ENCODE results near the gene THSD7B.
"Not testable (repeated sequence)": the region's sequence is repeated elsewhere in the genome, so short reads cannot be mapped to it uniquely, and the experiment has no call there.

Gene THSD7B

DNA sequence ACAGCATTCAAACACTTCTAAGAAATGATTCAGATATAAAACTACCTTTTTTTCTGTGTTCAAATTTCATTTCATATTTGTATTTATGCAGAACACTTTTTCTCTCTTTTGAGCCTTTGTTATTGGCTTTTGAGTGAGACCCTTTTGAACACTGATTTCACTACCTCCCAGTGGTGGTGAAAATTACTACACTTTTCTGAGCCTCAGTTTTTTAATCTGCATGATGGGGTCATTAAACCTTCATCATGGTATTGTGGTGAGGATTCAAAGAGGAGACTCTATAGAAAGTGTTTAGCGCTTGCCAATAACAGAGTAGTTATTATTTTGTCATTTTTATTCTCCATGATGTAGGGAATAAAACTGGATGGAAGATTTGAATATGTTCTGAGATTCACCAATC, 169.8 kb downstream of the THSD7B start:
- DNase-seq (ENCODE audit: low read depth in 2 of 2), result no peak

DNA sequence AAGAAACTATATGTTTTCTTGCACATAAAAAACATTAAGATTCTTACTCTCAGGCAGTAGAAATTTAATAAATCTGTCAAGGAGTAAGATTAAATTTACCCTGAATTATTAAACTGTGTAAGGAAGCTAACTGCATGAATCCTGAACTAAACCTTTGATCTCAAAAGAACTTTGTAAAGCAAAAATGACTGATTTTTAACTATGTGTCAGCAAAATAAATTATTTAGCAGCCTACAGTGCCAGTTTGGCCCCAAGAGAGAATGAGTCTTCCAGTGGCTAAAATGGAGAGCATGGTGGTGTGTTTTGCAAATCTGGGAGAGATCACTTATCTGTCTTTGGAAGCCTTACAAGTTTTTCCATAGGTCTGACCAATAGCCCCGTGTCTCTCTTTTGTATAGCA, 190.7 kb downstream of the THSD7B start:
- DNase-seq (ENCODE audit: low read depth in 2 of 2), result no peak

DNA sequence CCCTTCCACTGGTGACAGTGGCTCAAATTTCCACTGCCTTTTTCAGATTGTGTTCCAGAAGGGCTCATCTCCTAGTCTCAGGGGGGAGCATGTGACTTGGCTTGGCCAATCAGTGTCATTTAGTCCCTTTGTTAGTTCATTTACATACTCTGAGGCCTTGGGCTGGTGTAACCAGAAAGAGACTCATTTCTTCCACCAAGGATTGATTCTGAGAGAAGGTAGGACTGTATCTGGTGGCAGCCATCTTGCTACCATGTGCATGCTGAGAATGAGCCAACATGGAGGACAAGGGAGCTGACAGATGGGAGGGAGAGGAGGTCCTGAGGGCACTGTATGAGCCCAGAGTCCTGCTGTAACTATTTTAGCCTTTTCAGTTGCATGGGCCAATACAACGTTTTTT, 191.7 kb downstream of the THSD7B start:
- no peak for DNase-seq (ENCODE audit: low read depth in 2 of 2)

DNA sequence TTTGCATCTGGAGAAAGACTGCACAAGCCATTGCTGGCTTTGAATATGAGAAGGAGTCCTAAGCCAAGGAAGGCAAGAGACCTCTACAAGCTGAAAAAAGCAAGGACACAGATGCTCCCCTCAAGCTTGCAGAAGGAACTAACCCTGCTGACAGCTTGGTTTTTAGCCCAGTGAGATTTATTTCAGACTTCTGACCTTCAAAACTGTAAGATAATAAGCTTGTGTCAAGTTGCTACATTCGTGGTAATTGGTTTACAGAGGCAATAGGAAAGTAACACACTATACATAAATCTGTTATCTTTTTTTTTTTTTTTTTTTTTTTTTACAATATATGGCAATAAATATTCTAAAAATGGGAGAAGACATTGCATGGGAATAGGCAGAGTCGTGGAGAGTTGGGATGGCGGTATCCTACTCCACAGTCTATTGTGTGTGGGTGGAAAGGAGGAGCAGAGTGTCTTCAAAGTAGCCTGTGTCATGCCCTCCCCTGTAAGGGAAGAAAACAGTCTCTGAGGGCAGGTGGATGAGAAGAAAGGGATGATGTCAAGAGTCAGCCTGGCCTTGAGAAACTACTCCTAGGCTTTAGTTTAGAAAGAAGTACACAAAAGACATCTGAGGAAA, 196.9 kb downstream of the THSD7B start:
- DNase-seq (ENCODE audit: low read depth in 2 of 2), result no peak

DNA sequence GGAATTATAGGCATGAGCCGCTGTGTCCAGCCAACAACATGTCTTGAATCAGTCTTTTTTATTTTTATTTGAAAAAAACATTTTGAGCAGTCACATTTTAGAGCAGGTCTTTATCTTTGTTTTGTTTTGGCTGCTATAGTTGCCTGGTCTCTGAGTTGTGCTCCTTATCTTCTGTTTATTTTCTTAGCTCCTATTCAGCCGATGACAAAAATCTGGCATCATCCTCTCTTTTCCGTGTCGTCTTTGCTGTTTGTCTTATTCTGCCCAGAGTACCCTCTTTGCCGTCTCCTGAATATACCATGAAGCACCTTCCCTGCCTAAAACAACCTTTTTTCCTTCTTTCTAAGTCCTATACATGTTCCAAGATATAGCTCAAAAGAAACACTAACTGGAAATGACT, 201.1 kb downstream of the THSD7B start:
- no peak for DNase-seq (ENCODE audit: low read depth in 2 of 2)

DNA sequence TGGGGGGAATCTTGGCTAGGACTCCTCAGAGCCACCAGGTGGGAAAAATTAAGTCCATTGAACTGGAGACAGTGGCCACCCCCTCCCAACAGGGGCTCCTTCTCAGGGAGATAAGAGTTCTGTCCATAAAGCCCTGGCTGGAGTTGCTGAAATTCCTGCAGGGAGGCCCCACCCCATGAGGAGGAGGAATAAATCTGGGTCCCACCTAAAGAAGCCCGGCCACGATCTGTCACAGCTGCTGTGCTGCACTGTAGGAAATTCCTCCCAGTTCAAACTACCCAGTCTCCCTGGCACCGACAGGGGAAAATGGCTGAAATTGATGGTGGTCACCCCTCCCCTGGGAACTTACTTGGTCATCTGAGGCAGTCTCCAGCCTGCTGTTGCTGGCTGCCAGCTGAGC, 215.0 kb downstream of the THSD7B start:
- no peak for DNase-seq (ENCODE audit: low read depth in 2 of 2)

DNA sequence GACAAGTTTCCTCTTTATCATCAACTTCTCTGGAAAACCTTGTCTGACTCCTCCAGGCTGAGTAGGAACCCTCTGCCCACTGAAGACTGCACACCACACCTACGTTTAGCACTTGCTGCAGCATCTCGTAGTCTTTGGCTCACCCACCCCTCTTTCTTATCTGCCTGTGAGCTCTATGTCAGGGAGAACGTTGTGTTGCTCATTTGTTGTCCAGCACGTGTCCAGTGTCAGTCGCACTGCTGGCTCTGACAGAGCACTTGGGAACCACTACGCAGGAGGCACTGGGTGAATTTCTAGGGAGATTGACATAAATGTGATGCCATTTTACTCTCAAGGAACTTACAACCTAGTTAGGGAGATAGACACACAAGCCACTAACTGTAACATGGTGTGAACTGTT, 216.3 kb downstream of the THSD7B start:
- not testable (repeated sequence) for DNase-seq (ENCODE audit: low read depth in 2 of 2)

DNA sequence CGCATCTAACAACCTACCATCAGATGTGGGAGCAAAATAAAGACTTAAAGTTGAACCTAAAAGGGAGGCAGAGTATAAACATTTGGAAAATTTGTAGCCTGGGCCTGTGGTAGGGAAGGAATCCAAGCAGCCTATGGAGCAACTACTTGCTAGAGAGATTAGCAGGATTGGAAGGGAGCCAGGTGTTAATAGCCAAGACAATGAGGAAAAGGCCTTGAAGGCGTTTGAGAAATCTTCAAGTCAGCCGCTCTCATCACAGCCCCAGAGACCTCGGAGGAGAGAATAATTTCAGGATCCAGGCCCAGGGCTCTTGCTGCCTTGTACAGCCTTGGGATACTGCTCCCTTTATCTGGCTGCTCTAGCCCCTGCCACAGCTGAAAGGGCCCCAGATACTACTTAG, 219.7 kb downstream of the THSD7B start:
- DNase-seq (ENCODE audit: low read depth in 2 of 2), result no peak

DNA sequence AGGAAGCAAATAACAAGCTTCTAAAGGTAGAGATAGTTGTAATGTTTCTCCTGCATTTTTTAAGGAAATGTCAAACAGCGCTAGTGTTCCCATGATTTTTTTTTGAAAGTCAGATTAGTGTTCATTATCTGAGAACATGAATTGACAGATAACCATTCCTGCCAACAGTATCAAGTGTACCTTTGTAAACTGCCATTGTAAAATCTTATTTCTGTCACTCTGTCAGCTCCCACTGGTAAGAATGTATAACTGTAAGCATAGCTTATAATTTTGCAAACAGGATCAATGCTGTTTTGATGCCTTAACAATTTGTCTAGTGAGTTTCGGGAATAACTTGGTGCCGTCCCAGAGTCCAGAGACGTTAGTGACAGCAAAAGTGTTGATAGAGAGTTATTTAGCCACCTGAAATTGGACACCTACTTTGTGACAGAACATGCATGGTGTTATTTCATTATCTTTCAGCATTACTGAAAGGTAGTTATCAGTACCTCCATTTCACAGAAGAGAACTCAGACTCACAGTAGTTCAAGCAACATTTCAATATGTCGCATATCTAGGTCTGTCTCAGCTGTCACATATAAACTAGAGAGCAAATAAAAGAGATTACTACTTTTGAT, 221.4 kb downstream of the THSD7B start:
- no peak for DNase-seq (ENCODE audit: low read depth in 2 of 2)

DNA sequence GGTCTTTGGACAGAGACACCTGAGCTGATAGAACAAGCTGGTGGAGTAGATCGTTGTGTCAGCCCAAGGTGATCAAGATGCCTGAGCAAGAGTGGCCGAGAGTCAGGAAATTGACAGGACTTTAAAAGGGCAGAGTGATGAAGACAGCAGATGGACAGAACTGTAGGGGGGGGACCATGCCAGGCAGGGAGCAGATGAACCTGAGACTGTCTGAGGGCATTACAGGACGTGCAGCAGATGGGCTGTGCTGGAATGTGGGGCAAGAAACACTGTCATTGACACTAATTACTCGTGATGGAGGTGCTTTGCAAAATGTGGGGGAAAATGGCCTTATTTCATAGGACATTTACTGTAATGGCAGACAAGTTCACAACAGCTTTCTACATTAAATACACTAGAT, 225.0 kb downstream of the THSD7B start:
- DNase-seq (ENCODE audit: low read depth in 2 of 2), result no peak

DNA sequence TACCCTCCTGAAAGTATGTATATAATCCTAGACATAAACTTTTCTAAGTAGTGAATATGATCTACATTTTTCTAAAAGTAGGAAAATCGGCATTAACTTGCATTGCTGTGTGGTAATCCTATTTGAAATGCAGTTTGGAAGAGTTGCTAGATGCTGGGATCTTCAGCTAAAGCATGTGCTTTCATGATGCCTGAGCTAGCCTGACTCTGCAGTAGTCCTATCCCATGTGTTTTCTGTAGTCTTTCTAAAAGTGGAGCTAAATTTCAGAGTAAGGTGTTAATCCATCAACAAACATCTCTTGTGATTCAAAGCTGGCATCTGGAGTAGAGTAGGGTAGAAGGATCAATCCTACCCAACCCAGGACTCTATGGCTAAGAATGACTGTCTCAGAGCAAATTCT, 229.4 kb downstream of the THSD7B start:
- DNase-seq (ENCODE audit: low read depth in 2 of 2), result no peak

DNA sequence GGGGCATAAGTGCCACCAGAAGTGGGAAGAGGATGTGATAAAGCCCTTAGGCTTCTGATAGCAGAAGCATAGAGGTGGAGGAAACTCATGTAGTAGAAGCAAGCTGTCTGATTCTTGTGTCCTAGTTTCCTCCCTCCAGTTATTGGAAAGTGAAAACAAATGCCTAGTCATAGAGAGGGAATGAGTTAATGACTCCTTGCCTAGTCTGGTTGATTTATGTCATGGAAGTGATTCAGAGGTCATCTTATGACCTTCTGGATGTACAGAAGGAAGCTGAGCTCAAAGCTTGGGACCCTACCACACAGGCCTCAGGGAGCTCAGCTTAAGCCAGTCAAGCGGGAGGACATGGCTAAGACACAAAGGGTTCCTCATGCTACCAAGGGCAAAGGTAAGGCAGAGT, 232.2 kb downstream of the THSD7B start:
- no peak for DNase-seq (ENCODE audit: low read depth in 2 of 2)

DNA sequence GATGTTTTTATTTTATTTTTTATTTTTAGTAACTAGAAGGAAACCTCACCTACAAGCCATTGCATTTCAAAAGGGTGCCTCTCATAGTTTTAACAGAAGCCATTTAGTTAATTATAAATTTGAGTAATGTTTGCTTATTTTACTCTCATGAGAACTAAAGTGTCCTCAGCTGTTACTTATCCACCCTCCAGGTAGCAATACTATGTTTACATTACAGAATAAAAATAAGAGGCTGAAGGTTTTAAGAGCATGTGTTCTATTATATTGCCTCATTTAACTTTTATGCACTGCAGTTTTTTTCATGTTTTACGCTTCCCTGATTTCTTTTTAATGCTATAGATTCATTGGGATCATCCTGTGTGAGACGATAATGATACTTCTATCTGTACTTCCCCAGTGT, 235.5 kb downstream of the THSD7B start:
- DNase-seq (ENCODE audit: low read depth in 2 of 2), result no peak

DNA sequence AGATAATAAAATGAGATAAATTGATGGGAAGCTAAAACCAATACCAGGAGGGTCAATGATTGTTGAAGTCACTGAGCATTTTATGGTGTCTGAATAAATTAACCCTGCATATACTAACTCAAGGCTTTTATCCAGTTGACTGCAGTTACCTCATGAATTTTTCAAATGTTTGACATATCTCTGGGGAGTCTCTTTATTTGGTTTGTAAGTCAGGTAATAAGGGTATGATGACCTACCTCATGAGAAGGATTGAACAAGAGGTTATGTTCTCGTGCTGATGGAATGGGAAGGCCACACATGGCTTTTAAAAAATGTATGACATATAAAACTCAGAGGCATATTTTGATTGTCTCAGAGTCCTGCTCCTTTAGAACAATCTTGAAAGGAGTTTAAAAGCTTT, 237.6 kb downstream of the THSD7B start:
- no peak for DNase-seq (ENCODE audit: low read depth in 2 of 2)

DNA sequence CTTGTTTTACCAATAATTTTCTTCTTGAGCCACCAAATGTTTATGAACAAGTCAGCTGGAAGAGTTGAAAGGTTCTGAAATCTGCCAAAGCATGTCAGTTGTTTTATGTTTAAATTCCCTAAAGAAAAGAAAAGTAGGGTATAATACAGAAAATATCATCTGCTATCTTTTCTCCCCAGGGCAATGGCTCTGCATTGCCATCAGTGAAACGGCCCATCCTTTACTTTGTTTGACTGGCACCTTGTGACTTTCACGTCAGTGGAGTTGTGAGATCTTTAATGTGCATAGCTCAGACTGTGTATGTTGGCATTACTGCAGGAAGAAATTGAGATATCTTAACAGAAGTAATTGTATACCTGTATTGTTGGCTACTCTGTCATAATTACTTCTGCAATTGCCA, 239.9 kb downstream of the THSD7B start:
- no peak for DNase-seq (ENCODE audit: low read depth in 2 of 2)

DNA sequence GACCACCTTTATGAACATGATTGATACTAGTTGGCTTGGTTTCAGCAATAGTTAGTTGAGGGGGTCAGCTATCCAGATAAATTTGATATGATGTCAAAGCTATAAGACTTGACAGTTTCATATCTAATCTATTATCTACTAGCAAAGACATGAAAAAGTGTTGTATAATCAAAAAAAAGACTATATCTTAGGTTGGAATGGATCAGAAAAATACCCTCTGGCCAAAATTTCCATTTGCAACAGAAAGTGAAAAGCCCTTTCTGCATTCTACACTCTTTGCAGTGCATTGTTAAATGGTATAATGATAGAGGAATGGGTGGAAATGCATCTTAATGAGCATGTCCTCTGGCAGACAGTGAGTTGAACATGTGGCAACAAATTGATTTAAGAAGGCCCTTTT, 242.6 kb downstream of the THSD7B start:
- DNase-seq (ENCODE audit: low read depth in 2 of 2), result no peak

DNA sequence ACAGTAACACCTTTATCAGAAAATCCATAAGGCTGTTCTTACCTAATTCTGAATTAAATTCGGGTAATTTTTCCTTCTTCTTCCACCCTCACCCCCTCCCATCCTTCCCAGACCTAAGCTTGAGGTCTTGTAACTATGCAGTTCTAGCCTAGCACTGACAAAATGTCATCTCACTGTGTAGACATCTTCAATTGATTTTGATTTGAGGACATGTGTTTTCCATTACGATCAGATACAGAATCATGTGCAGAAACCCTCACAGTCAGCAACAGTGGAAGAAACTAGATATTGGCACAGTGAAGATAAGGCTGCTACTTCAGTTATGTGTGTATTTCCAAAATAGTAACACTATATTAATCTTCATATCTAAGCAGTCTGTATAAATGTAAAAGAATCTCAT, 244.6 kb downstream of the THSD7B start:
- no peak for DNase-seq (ENCODE audit: low read depth in 2 of 2)

DNA sequence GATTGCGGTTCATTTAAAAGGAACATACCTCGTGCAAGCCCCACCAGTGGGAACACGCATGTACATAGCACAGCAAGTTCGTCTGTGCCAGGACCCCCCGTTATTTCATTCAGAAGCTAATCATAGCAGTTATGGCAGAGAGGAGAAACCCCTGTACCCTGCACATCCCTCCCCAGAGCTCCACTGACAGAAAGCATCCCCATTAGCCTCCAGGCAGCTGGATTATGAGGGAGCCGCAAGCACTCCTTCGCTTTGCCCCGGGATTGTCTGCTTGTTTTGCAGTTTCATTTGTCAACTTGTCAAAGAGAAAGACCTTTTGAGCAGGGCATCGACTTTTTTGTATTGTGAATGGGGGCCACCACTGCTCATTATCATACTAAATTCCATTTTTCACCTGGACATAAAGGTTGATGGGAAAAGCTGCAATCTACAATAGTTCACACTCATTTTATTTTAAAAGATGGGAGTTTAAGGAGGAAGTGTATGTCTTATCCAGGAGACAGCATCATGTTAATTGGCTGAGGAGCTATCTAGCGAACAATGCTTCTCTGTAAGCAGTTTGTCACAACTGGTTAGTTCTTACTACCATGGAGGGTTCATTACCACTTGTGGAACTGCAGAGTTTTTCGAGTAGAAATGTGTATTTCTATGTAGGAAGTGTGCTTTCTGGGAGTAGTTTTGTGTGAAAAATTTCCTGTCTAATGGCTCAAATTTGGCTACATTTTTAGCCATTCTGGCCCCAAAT, 255.3 kb downstream of the THSD7B start:
- no peak for DNase-seq (ENCODE audit: low read depth in 2 of 2)

DNA sequence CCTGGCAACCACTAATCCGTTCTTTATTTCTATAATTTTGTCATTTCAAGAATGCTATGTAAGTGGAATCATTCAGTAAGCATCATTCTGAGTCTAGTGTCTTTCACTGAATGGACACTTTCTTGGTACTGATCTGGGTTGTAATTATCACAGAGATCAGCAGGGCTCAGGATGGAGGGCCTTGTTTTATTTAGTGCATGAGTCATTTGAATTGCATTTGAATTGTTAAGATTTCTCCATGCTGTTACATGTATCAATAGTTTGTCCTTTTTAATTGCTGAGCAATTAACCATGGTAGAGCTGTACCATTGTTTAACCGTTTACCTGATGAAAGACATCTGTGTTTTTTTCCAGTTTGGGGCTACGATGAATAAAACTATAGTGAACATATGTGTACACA, 256.4 kb downstream of the THSD7B start:
- DNase-seq (ENCODE audit: low read depth in 2 of 2), result no peak

DNA sequence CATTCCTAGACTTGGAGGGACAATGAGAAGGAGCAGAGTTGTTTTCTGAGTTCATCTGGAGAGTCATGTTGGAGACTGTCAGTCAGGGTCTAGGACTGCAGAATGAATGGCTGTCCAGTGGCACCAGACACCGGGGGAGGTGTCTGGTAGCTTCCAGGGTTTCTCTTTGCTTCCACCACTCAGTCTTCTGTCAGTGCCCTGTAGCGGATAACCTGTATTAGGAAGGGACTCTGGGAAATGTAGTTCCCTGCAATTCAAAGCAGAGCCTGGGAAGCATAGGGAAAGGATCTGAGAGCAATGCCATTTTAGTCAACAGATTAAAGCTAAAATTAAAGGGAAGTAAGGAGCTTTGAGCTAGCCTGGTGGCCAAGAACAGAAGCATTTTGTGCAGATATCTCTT, 257.9 kb downstream of the THSD7B start:
- DNase-seq (ENCODE audit: low read depth in 2 of 2), result no peak

DNA sequence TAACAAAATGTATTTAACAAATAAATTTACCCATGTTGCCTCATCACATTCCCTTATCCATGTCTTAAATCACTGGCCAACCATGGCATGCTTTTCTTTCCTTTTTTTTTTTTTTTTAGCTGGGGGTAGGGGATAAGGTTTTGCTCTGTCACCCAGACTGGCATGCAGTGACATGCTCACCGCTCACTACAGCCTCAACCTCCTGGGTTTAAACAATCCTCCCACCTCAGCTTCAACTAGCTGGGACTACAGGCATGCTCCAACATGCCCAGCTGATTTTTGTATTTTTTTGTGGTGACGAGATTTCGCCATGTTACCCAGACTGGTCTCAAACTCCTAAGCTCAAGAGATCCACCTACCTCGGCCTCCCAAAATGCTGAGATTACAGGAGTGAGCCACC, 266.4 kb downstream of the THSD7B start:
- no peak for DNase-seq (ENCODE audit: low read depth in 2 of 2)

DNA sequence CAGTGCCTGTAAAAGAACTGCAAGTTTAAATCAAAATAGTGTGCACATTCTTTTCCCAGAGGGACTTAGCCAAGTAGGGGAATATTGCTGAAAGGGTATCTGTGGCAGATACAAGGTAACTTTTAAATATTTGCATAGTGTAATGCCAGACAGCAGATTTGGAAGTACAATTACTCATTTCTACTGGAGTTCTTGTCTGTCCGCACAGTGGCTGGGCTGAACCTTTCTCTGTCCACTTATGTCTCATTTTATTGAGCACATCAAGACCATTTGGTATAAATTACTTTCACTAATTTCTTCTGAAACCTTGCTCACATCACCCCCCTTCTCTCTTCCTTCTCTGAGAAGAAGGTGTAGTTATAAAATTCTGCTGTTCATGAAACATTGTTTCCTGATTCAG, 271.3 kb downstream of the THSD7B start:
- DNase-seq (ENCODE audit: low read depth in 2 of 2), result no peak

DNA sequence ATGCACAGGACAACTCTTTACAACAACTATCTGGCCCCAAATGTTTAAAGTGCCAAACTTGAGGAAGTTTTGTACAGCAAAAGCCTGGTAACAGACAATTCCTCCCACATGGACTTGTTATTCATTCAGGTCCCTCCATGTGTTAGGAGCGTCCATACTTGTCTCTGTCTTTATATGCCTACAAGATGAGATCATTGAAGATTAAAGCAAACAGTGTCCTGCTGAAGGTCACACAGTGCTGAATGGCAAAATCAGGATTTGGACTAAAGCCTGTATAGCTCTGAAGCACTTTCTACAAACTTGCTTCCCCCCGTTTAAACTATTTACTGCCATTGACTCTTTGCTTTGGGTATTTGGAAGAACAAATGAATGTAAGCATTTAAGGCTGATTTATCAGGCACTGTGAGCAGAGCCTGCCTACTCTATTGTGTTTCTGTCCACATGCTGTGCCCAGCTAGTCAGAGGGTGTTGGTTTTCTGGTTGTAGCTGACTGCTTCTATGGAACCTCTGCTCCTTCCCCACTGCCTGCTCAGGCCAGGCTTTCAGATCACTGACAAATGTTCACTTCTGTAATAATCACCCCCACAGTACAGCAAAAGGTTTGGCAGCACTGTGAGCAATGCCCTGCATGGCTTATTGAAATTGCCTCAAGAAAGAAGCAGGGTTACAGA, 274.3 kb downstream of the THSD7B start:
- DNase-seq (ENCODE audit: low read depth in 2 of 2), result no peak

All from stimulated activated CD8-positive, alpha-beta memory T cell treated with anti-CD3 and anti-CD28 coated beads, Interleukin-7, amount 100 ng/mL, for 4 hours (primary cell).